ENCODE measurements around the gene TAF1B.

TAF1B gene

DNA sequence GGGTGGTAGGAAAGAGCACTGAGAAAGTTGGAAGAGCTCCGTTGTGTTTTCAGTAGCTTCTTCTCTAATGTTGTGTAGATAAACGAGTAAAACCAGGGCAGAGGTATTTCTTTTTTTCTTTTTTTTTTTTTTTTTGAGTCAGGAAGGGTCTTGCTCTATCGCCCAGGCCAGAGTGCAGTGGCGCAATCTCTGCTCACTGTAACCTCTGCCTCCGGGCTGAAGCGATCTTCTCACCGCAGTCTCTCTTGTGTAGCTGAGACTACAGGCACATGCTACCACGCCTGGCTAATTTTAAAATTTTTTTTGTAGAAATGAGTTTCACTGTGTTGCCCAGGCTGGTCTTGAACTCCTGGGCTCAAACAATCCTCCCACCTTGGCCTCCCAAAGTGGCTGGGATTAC lies 114.8 kb downstream of the TAF1B start:
- TF ChIP-seq ZNF274 (IDR thresholded peaks at IDR 0.05; ENCODE audit: low read depth, low read length), result no peak
- no peak overlapping the region for H3K4me3 ChIP-seq (ENCODE audit: low read length)

DNA sequence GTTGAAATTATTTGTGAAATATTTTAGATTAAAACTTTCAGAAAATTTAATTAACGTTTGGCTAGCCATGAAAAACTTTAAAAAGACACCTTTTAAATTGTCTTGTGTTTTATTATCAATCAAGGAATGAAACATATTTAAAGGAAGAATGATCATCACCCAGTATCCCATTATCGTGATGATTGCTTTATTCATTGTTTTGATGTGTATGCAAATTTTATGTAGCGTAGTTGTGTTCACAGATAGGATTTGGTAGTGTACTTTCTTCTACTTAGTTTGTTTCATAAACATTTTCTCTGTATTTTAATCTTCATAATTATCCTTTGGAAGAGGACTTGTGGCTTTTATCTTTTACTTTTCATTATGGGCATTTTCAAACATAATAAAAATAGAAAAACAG lies 116.0 kb downstream of the TAF1B start:
- TF ChIP-seq ZNF274 (IDR thresholded peaks at IDR 0.05; ENCODE audit: low read depth, low read length), result no peak

DNA sequence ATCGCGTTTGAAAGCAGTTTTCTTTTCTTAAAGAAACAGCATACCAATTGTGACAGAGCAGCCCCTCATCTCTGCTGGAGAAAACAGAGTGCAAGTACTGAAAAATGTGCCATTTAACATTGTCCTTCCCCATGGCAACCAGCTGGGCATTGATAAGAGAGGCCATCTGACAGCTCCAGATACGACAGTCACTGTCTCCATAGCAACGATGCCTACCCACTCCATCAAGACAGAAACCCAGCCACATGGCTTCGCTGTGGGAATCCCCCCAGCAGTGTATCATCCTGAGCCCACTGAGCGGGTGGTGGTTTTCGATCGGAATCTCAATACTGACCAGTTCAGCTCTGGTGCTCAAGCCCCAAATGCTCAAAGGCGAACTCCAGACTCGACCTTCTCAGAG lies 117.7 kb downstream of the TAF1B start:
- TF ChIP-seq ZNF274 (IDR thresholded peaks at IDR 0.05; ENCODE audit: low read depth, low read length), result no peak
- H3K4me3 ChIP-seq (ENCODE audit: low read length), result no peak overlapping the region

More for the DNA sequence above, 116.0 kb downstream of the TAF1B start:
- H3K4me3 ChIP-seq (ENCODE audit: low read length), result no peak overlapping the region

DNA sequence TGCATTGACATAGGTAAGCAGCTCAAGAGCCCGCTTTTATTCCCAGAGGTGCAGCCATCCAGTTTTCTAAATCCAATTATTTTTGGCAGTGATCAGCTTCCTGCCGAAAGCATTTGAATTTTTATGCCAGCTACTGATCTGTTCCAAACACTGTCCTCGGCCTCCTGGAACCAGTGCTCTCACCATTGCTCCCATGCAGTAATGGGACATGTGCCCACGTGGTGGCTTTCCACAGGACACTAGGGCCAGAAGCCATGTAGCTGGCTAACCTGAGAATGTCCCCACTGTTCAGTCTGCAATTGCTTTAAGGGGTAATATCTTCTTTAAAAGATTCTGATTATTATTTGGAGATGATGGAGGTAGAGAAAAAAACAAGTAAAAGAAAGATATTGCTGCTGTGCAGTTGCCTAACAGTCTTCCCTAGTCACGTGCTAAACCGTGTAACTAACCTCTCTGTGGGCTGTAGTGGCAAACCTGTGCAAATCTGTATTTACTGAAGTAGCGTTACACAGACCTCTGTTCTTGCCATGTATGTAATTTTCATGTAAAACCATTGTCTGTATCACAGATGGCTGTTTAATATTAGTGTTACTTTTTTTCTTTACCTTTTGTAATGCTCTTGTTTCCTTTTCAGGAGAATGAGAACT lies 121.2 kb downstream of the TAF1B start:
- H3K4me3 ChIP-seq (ENCODE audit: low read length), result no peak overlapping the region
- no peak for TF ChIP-seq ZNF274 (IDR thresholded peaks at IDR 0.05; ENCODE audit: low read depth, low read length)

DNA sequence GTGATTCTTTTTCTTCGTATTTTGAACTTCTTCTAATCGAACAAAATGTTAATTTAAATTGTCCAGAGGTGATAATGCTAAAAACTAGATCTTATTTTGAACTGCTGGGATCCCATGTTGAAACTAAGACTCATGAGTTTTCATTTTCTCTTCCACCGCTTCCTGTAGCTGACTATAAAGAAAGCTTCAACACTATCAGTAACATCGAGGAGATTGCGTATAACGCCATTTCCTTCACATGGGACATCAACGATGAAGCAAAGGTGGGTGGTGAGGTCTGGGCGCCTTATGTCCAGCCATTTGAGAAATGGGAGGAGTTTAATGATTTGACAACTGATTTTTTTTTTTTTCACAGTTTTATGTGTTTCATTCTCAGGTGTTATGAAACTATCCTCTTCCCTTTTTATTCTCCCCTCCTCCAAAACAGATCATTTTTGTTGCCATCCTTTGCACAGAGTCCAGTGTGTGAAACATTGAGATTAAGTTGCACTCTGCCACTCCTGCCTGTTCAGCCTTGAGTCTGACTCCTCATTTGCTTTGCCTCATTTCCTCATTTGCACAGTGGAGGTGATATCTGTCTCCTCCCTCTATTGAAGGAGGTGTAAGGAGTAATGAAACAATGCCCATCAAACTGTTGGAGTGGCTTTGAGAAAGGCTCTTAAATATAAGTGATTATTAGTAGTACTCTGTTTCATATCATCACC lies 122.0 kb downstream of the TAF1B start:
- H3K4me3 ChIP-seq (ENCODE audit: low read length), result no peak overlapping the region
- no peak for TF ChIP-seq ZNF274 (IDR thresholded peaks at IDR 0.05; ENCODE audit: low read depth, low read length)

DNA sequence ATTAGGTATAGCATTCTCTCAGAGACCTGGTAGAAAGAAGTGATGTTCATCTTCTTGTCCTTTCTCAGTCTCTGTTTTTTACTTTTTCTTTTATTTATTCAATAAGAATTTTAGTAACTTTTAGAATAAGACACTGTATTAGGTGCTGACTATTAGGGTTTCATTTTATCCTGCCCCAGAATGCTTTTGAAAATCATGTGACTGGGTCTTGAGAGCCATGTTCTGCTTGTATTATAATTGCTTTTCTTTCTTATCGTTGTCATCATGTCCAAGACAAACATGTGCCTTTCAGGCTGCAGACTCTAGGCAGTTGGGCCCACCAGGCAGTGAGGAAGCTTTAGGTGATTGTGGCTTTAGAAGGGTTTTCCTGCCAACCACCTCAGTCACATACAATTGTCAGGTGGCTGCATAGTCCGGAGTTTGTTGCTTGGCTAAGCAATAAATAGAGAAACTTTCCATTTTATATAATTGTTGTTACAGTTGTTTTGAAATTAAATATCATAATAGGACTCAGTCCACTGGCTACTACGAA lies 123.3 kb downstream of the TAF1B start:
- H3K4me3 ChIP-seq (ENCODE audit: low read length), result no peak overlapping the region
- no peak for TF ChIP-seq ZNF274 (IDR thresholded peaks at IDR 0.05; ENCODE audit: low read depth, low read length)

DNA sequence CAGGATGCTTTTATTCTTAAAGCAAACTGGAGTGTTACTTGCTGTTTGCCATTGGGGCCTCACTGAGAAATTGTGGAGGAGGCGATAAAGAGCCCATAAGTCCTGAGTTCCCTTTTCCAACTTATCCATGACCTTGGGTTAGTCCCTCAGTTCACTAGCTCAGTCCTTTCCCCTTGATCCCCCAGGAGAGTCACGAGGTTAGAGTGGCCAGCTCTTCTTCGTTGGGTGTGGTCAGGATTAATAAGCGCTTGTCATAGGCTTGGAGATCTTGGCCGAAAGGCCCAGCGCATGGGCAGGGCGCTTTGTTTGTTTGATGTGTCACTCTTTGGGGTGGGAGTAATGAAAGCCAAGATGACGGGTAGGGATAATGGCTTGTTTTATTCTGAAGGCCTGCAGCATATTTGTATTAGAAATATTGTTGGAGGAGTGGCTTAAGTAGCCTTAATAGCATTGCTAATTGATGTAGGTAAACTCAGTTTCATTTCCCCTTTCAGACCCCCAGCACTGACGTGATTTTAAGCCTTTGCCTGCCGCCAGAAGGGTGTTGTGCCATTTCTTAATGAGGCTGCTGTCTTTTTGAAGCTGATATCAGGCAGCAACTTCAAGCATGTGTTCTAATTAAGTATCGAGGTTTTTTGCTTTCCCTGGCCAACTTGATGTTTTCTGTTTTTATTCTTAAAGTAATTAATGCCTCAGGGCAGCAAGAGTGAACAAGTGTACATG lies 123.9 kb downstream of the TAF1B start:
- no peak for TF ChIP-seq ZNF274 (IDR thresholded peaks at IDR 0.05; ENCODE audit: low read depth, low read length)
- no peak overlapping the region for H3K4me3 ChIP-seq (ENCODE audit: low read length)

DNA sequence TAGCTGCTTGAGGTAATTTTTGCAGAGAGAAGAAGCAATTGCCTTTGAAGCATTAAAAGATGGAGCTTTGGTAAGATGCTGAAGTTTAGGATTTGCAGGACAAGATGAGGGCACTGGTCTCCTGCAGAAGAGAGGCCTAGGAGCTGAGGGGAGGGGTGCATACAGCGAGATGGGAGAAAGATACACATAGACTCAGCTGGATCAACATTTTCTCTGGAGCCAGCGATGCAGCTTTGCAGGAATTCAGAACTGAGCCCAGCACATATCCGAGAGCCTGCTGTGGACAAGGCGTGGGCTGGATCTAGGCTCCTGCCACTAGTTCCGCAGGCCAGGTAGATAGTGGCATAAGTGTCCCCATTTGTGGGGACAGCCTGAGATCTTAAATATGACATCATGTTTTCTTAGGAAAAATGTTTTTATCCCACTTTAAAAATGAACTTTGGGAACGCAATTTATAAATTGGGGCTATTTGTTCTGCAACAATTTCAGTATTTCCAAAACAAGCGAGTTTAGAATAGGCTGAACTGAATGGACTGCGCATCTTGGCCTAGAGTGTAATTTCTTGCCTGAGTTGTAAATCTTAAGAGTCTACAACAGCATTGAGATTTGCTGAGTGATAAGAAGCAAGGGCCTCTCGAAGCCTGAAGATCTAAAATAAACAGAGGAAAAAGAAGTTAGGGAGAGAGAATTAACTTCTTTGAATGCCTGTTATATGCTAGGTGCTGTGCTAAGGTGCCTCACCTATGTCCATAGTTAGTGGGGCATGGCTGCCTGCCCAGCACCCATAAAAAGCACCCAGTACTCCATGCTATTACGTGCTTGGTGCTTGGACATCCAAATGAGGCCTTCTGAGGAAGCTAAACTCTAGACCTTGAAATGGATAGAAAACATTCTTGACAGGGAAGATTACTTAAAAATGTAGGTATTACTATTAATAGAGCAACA lies 125.6 kb downstream of the TAF1B start:
- no peak for TF ChIP-seq ZNF274 (IDR thresholded peaks at IDR 0.05; ENCODE audit: low read depth, low read length)

DNA sequence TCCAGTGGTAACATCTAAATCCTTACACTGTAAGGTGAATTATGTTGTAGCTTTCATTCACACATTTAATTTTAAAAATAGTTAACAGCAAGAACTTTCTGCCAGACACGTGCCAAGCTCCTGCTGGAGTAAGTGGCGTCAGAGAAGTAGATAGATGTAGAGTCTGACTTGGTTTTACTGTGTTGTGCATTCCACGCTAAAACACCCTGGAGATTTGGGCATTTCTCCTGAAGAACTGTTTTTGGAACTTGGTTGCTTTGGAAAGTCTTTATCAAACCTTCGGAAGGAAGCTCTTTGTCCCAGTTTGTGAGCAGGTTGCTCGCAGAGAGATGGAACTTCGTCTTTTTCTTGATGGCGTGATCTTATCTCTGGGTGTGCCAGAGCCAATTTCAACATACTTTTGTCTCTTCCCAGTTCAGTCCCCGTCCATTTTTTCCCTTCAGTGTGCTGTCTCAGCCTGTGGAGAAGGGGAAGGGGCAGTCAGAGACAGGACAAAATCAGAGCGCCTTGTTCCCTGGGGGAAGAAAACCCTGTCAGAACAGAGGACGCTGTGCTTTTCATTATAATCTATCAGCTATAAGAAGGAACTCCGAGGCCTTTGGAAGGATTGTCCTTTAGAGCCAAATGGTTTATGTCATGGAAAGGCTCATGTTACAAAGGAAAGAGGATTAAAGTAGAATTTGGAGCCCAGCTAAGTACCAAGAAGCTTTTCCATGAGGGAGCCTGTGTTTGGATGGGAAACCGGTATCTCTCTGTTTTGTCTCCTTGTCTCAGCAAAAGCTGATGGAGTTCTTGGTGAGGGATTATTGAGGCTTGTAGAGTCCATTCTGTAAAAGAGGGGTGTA lies 127.1 kb downstream of the TAF1B start:
- no peak overlapping the region for H3K4me3 ChIP-seq (ENCODE audit: low read length)
- no peak for TF ChIP-seq ZNF274 (IDR thresholded peaks at IDR 0.05; ENCODE audit: low read depth, low read length)

More for the DNA sequence above, 125.6 kb downstream of the TAF1B start:
- H3K4me3 ChIP-seq (ENCODE audit: low read length), result no peak overlapping the region

DNA sequence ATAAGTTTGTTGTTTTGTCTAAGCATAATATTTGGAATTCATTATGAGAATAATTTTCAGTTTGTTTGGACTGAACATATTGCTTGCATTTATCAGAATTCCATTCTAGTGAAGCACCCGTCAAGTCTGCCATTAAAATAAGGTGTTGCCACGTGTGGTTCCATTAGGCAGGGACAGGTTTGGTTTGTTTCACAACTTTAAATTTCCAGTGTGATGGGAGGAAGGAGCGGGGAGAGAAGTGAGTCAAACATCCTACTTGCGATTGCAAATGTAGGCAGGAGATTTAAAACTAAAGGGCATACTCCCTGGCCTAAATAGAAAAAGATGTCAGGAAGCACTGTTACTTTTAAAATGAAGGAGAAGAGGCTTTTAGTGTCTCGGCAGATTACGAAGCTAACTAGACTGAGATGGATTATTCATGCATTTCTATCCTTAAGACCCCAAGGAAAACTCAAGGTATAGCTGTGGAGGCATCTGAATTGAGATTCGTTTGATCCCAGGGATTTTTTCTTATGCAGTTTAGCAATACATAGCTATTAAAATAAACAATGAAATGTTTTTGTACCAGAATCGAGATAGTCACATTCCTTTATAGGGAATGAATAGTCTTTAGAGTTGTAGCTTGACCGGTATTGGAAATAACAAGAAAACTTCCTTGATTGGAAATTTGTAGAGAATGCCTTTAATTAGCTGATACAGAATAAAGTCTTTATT lies 128.0 kb downstream of the TAF1B start:
- TF ChIP-seq ZNF274 (IDR thresholded peaks at IDR 0.05; ENCODE audit: low read depth, low read length), result no peak
- H3K4me3 ChIP-seq (ENCODE audit: low read length), result no peak overlapping the region

DNA sequence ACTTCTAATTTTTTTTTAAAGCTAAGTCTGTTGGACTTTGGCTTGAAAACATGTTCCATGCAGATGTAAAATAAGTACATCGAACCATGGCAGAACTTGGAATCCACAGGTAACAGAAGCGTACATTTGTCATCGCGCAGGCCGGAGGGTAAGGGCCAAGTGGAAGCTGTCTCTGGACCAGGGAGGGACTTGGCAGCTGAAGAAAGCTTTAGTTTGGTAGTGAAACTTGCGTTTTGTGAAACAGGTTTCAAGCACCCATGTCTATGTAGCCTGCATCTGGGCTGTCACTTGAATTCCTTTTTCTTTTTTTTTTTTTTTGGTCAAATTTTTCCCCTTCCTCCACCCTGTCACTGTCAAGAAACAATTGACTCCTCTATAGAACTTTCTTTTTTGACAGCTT lies 128.6 kb downstream of the TAF1B start:
- no peak for TF ChIP-seq ZNF274 (IDR thresholded peaks at IDR 0.05; ENCODE audit: low read depth, low read length)
- no peak overlapping the region for H3K4me3 ChIP-seq (ENCODE audit: low read length)
